Activated CD8-positive, alpha-beta T cell treated with anti-CD3 and anti-CD28 coated beads for 36 hours (primary cell): Measurements from ENCODE around the gene BLM. TPM values are rescaled to one million over a fixed set of nuclear protein-coding genes. Genes with fewer than 3 reads are reported as not detected.

ENCODE experiments used
- ATAC-seq: fragments of 200-7000 bp; cut with Tn5 transposase; one replicate; pipeline ENCODE4 v1.10.0; 2021; ENCODE audit warnings: mild to moderate bottlenecking, moderate library complexity
- CTCF ChIA-PET: fragments of 350-600 bp; sonication (Branson Sonifier 250); formaldehyde crosslinking; loops from one replicate; lab custom pipeline; 2021; ENCODE audit warnings: antibody characterized with exemption; lab: Charles Lee
- POLR2A ChIA-PET: fragments of 350-600 bp; sonication (Branson Sonifier 250); formaldehyde crosslinking; loops from one replicate; lab custom pipeline; 2021; ENCODE audit warnings: antibody characterized with exemption; lab: Charles Lee
- DNase-seq: peaks from one replicate; pipeline ENCODE4 v3.0.0-alpha.2; 2020
- H3K27ac Mint-ChIP-seq: one replicate; pipeline ENCODE4 v1.8.0; 2021; ENCODE audit warnings: mild to moderate bottlenecking, mixed read lengths
- H3K27me3 Mint-ChIP-seq: one replicate; pipeline ENCODE4 v1.8.0; 2021; ENCODE audit warnings: mixed read lengths
- H3K36me3 Mint-ChIP-seq: one replicate; pipeline ENCODE4 v1.8.0; 2021; ENCODE audit warnings: low read depth, mixed read lengths
- H3K4me1 Mint-ChIP-seq: one replicate; pipeline ENCODE4 v1.8.0; 2021; ENCODE audit warnings: low read depth, mixed read lengths
- H3K4me3 Mint-ChIP-seq: one replicate; pipeline ENCODE4 v1.8.0; 2021; ENCODE audit warnings: mild to moderate bottlenecking, moderate library complexity, mixed read lengths
- H3K9me3 Mint-ChIP-seq: one replicate; pipeline ENCODE4 v1.8.0; 2021; ENCODE audit warnings: mixed read lengths
- intact Hi-C: fragments of 100-400 bp; cut with micrococcal nuclease; formaldehyde crosslinking; loops from one replicate; pipeline ENCODE4 v1.10.0; 2022
- total RNA-seq, 2 experiments: library from RNA; stranded (reverse); gene quantifications; one replicate each; pipeline ENCODE4 v1.2.3, GENCODE V29; 2021
- TF ChIP-seq, protein P1 (sequence below): fragments of 200-600 bp; IDR thresholded peaks from one replicate; pipeline ENCODE4 v1.8.0; 2022; ENCODE audit warnings: antibody characterized with exemption, mild to moderate bottlenecking

BLM gene
- total RNA-seq, 2 experiments from 2014 or later, result 45.2 to 53.6 TPM

- peaks cover 2% of the 10 kb centered on the region for H3K4me1 Mint-ChIP-seq
- TF ChIP-seq, protein P1, sequence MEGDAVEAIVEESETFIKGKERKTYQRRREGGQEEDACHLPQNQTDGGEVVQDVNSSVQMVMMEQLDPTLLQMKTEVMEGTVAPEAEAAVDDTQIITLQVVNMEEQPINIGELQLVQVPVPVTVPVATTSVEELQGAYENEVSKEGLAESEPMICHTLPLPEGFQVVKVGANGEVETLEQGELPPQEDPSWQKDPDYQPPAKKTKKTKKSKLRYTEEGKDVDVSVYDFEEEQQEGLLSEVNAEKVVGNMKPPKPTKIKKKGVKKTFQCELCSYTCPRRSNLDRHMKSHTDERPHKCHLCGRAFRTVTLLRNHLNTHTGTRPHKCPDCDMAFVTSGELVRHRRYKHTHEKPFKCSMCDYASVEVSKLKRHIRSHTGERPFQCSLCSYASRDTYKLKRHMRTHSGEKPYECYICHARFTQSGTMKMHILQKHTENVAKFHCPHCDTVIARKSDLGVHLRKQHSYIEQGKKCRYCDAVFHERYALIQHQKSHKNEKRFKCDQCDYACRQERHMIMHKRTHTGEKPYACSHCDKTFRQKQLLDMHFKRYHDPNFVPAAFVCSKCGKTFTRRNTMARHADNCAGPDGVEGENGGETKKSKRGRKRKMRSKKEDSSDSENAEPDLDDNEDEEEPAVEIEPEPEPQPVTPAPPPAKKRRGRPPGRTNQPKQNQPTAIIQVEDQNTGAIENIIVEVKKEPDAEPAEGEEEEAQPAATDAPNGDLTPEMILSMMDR, result no peak
- intact Hi-C loops, result no loop called here
- H3K27me3 Mint-ChIP-seq, result no peaks in the 10 kb centered on the region
- H3K4me3 Mint-ChIP-seq, result no peak overlapping the region
- POLR2A ChIA-PET, result no interaction called here
- no peak for ATAC-seq
- peaks cover 42% of the 10 kb centered on the region for H3K36me3 Mint-ChIP-seq
- no peak for DNase-seq
- CTCF ChIA-PET, result interaction anchor here (1.2 to 1.9 kb wide), 2 partner anchors 129 to 437 kb away, joined by 3 to 5 read pairs; no protein-coding TSS in a partner anchor
- H3K9me3 Mint-ChIP-seq, result no peaks in the 10 kb centered on the region
- H3K27ac Mint-ChIP-seq, result no peak overlapping the region
Measured at GRCh38 chr15:90756916-90757315, 39.8 kb downstream of the BLM start.

GRCh38 chr15:90757461-90757860, 40.3 kb downstream of the BLM start:
- intact Hi-C loops, result no loop called here
- ChIA-PET POLR2A (no interaction called here), CTCF (interaction anchor here (1.2 to 1.9 kb wide), 2 partner anchors 128 to 437 kb away, joined by 3 to 5 read pairs; no protein-coding TSS in a partner anchor)
- peaks cover 2% of the 10 kb centered on the region for H3K4me1 Mint-ChIP-seq
- no peak overlapping the region for H3K4me3 Mint-ChIP-seq
- DNase-seq (no peak), ATAC-seq (no peak)
- no peaks in the 10 kb centered on the region for H3K27me3 Mint-ChIP-seq
- peaks cover 41% of the 10 kb centered on the region for H3K36me3 Mint-ChIP-seq
- H3K9me3 Mint-ChIP-seq, result no peaks in the 10 kb centered on the region
- no peak overlapping the region for H3K27ac Mint-ChIP-seq
- TF ChIP-seq, protein P1, result no peak

DNA sequence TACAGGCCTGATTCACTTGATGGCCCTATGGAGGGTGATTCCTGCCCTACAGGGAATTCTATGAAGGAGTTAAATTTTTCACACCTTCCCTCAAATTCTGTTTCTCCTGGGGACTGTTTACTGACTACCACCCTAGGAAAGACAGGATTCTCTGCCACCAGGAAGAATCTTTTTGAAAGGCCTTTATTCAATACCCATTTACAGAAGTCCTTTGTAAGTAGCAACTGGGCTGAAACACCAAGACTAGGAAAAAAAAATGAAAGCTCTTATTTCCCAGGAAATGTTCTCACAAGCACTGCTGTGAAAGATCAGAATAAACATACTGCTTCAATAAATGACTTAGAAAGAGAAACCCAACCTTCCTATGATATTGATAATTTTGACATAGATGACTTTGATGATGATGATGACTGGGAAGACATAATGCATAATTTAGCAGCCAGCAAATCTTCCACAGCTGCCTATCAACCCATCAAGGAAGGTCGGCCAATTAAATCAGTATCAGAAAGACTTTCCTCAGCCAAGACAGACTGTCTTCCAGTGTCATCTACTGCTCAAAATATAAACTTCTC, 43.6 kb downstream of the BLM start:
- Mint-ChIP-seq H3K36me3 (peaks cover 42% of the 10 kb centered on the region), H3K9me3 (no peaks in the 10 kb centered on the region), H3K27me3 (no peaks in the 10 kb centered on the region), H3K4me1 (no peaks in the 10 kb centered on the region), H3K4me3 (no peak overlapping the region), H3K27ac (no peak overlapping the region)
- ATAC-seq (no peak), DNase-seq (no peak)
- POLR2A ChIA-PET, result interaction anchor here (1.2 to 1.4 kb wide), 2 partner anchors 8 to 19 kb away, joined by 3 to 4 read pairs; no protein-coding TSS in a partner anchor
- TF ChIP-seq, protein P1, result no peak
- CTCF ChIA-PET, result interaction anchor here (0.9 kb wide), 1 partner anchor 125 kb away, joined by 5 read pairs; no protein-coding TSS in a partner anchor
- intact Hi-C loops, result no loop called here

DNA sequence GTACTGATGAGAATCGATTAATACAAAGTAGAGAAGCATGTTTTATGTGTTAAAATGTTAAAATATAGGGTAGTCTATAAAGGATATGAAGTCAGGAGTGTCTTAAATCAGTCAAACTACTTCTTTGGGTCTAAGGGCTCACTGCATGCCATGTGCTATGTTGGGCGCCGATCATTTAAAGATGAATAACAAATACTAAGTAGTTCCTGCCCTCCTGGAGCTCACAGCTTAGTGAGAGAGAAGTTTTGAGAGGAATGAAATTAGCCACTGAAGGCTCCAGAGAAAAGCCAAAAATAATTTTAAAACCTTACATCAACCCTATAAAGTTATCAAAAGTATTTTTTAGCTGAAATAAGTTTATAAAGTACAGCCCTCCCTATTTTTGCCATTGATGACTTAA, 44.5 kb downstream of the BLM start:
- peaks cover 42% of the 10 kb centered on the region for H3K36me3 Mint-ChIP-seq
- POLR2A ChIA-PET, result interaction anchor here (0.6 kb wide), 1 partner anchor 473 kb away, joined by 3 read pairs; no protein-coding TSS in a partner anchor
- intact Hi-C loops, result no loop called here
- TF ChIP-seq, protein P1, result no peak
- H3K4me3 Mint-ChIP-seq, result no peak overlapping the region
- H3K27ac Mint-ChIP-seq, result no peak overlapping the region
- DNase-seq, result no peak
- no peak for ATAC-seq
- H3K27me3 Mint-ChIP-seq, result no peaks in the 10 kb centered on the region
- CTCF ChIA-PET, result interaction anchor here (1.0 to 1.3 kb wide), 2 partner anchors 15 to 172 kb away, joined by 3 read pairs; no protein-coding TSS in a partner anchor
- H3K9me3 Mint-ChIP-seq, result no peaks in the 10 kb centered on the region
- H3K4me1 Mint-ChIP-seq, result no peaks in the 10 kb centered on the region

- intact Hi-C loops, result no loop called here
- ATAC-seq (no peak), DNase-seq (no peak)
- ChIA-PET CTCF (interaction anchor here (0.7 to 2.1 kb wide), 4 partner anchors 15 to 172 kb away, joined by 3 to 8 read pairs (median 3); no protein-coding TSS in a partner anchor), POLR2A (no interaction called here)
- Mint-ChIP-seq H3K36me3 (peaks cover 39% of the 10 kb centered on the region), H3K9me3 (no peaks in the 10 kb centered on the region), H3K4me3 (no peak overlapping the region), H3K27me3 (no peaks in the 10 kb centered on the region), H3K27ac (no peak overlapping the region), H3K4me1 (no peaks in the 10 kb centered on the region)
- TF ChIP-seq, protein P1, result no peak
Measured at GRCh38 chr15:90762109-90762508, 45.0 kb downstream of the BLM start.
